Stimulated activated CD8-positive, alpha-beta memory T cell treated with anti-CD3 and anti-CD28 coated beads, Interleukin-12 subunit alpha, Interleukin-12 subunit beta, amount 100 ng/mL, for 4 hours (primary cell): ENCODE measurements around the gene SUN1.
"Not testable (repeated sequence)": the region's sequence is repeated elsewhere in the genome, so short reads cannot be mapped to it uniquely, and the experiment has no call there.

Experiments used
- DNase-seq: peaks from one replicate; pipeline ENCODE4 v3.0.0-alpha.2; 2020; ENCODE audit warnings: low read depth

Gene SUN1

DNA sequence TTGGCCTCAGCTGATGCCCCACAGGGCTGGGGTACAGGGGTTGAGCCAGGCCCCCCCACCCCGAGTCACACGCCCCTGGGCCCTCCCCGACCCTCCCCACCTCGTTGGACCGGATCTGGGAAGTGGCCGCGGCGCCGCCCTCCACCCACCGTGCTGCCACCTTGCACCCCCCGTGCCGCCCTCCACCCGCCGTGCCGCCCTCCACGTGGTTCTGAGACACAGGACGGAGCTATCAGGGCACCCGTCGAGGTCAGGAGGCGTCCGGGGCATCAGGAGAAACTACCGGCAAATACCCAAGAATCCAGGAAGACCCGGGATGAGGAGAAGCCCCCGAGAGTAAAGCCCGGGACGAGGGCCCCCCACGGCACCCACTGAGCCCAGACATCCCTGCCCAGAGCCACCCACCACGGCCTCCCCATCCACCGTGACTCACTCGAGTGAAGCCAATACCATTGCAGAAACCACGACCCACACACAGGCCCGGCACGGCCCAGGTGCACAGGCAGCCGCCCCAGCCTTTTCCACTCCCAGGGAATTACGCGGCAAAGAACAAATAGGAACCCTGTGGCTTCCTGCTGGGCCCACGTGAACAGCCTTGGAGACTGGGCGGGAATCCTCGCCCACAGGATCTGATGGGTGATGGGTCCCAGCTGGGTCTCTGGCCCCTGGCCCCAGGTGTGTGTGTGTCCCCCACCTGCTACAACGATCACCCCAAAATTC is 88.2 kb downstream of the SUN1 start:
- no peak for DNase-seq

DNA sequence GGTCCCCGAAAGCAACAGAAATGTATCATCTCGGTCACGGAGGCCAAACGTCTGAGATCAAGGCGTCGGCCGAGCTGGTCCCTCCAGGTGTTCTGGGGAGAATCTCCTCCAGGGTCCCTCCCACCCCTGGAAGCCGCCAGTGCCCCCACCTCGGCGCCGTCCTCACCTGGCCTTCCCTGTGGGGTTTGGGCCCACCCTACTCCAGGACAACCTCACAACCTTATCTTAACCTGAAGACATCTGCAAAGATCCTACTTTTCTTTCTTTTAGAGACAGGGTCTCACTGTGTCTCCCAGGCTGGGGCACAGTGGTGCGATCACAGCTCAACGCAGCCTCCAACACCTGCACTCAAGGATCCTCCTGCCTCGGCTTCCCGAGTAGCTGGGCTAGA is 88.8 kb downstream of the SUN1 start:
- DNase-seq = no peak

- no peak for DNase-seq
These were observed 89.5 kb downstream of the SUN1 start for GRCh38 chr7:921581-922333.

DNA sequence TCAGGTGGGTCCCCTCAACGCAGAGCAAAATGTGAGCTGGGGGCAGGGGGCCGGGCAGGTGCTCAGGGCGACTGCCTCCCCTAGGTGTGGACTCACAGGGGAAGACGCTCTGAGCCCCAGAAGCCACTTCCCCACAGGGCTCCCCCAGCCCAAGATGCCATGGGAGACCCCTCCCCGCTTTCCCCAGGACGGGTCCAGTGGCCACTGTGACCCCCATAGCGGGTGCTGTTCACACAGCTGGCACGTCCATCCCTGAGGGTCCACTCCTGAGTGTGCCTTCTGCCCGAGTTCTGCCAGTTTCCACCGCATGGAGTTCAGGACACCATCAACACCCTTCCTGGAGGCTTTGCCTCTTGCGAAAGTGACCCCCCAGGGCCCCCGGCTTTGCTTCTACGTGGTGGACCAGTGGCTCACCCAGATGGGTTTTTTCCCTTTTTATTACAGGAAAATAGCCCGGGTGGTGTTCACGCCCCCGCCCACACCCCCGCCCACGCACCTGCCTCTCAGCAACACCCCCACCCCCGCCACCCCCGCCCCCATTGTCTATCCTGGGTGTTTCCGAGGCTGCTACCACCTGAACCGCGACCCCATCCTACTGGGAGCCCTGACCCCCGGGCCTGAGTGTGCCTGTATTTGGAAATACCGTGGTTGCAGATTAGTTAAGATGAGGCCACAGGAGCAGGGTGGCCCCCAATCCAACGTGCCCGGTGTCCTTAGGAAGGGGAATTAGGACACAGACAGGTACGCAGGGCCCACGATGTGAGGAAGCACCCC is 90.2 kb downstream of the SUN1 start:
- DNase-seq = peak; percentile 40

DNA sequence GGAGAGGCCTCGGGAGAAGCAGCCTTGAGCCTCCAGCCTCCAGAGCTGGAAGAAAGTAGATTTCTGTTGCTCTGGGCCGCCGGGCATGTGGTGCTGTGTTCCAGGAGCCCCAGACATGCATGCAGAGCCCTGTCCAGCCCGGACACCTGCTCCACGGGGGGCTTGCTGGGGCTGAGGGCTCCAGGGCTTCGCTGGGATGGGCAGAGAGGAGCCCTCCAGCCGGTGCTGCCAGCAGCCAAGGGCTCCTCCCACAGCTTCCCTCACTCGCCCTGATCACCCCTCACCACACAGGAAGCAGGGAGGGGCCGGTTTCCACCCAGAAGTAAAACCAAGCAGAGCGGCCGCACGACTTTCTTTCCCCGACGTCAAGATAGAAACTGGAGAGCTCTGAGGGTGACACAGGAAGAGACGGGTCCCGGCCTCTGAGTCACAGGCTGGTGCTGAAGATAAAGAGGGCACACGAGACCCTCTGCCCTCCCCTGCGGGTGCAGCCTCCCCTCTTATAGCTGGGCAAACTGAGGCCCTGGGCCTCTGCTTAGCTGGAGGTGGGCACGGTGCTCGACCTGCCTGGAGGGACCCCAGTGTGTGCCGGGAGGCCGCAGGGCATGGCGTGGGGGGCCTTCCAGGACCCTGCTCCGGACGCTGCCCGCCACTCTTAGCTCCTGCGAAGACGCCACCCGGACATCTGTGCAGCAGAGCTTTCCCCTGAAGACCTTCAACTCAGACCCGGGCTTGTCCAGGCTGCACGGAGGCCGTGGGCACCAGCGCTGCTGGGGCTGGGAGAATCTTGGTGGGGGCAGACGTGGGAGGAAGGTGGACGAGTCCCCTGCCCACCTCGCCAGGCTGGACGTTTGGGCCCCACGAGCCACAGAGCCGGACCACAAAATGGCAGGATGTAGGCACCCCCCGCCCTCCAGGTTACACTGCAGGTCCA is 91.1 kb downstream of the SUN1 start:
- peak; percentile 87 for DNase-seq

DNA sequence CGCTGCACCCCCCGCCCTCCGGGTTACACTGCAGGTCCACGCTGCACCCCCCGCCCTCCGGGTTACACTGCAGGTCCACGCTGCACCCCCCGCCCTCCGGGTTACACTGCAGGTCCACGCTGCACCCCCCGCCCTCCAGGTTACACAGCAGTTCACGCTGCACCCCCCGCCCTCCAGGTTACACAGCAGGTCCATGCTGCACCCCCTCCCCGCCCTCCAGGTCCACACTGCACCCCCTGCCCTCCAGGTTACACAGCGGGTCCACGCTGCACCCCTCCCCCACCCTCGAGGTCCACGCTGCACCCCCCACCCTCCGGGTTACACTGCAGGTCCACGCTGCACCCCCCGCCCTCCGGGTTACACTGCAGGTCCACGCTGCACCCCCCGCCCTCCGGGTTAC is 91.8 kb downstream of the SUN1 start:
- not testable (repeated sequence) for DNase-seq
